ENCODE results near the gene OR2V2.

GRCh38 chr5:181167814-181168488 lies 20.6 kb downstream of the OR2V2 start:
- TF ChIP-seq CTCF (IDR thresholded peaks at IDR 0.05) (no peak), POLR2AphosphoS5 (IDR thresholded peaks at IDR 0.05) (no peak), POLR2A (IDR thresholded peaks at IDR 0.05) (no peak)

All from breast epithelium (tissue), 3 donors.